ENCODE results near the gene HSPB3.
"Not testable (repeated sequence)": the region's sequence is repeated elsewhere in the genome, so short reads cannot be mapped to it uniquely, and the experiment has no call there.

HSPB3 gene

GRCh38 chr5:54471398-54471797 is 15.9 kb downstream of the HSPB3 start:
- TF ChIP-seq, protein P1, sequence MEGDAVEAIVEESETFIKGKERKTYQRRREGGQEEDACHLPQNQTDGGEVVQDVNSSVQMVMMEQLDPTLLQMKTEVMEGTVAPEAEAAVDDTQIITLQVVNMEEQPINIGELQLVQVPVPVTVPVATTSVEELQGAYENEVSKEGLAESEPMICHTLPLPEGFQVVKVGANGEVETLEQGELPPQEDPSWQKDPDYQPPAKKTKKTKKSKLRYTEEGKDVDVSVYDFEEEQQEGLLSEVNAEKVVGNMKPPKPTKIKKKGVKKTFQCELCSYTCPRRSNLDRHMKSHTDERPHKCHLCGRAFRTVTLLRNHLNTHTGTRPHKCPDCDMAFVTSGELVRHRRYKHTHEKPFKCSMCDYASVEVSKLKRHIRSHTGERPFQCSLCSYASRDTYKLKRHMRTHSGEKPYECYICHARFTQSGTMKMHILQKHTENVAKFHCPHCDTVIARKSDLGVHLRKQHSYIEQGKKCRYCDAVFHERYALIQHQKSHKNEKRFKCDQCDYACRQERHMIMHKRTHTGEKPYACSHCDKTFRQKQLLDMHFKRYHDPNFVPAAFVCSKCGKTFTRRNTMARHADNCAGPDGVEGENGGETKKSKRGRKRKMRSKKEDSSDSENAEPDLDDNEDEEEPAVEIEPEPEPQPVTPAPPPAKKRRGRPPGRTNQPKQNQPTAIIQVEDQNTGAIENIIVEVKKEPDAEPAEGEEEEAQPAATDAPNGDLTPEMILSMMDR (IDR thresholded peaks at IDR 0.05; ENCODE audit: extremely low read depth, missing control alignments): no peak
- no peak for DNase-seq (ENCODE audit: low spot score)

GRCh38 chr5:54476682-54477081 is 21.2 kb downstream of the HSPB3 start:
- DNase-seq (ENCODE audit: low spot score): no peak
- TF ChIP-seq, protein P1 (IDR thresholded peaks at IDR 0.05; ENCODE audit: extremely low read depth, missing control alignments): no peak

DNA sequence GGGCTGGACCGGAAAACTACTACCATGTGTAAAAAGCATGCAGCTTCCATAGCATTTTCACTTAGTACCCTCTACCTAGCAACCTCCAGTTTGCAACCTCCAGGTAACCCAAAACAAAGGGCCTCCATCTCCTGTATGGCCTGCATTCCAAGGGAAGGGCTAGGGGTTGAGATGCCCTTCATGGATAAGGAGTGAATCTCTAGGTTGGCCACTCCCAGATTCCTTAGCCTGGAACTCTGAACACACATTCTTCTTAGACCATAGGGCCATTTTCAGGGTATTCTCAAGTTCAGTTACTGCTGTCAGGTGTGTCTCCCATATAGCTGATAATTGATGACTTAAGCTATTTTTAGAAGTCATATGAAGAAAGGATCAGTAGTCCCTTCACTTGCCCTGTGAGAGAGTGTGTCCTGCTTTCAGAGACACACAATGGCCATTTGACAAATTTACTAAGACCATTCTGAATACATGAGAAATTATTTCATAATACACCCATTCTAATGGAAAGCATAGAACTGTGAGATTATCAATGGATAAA is 22.5 kb downstream of the HSPB3 start:
- no peak for DNase-seq (ENCODE audit: low spot score)
- TF ChIP-seq, protein P1 (IDR thresholded peaks at IDR 0.05; ENCODE audit: extremely low read depth, missing control alignments): no peak

DNA sequence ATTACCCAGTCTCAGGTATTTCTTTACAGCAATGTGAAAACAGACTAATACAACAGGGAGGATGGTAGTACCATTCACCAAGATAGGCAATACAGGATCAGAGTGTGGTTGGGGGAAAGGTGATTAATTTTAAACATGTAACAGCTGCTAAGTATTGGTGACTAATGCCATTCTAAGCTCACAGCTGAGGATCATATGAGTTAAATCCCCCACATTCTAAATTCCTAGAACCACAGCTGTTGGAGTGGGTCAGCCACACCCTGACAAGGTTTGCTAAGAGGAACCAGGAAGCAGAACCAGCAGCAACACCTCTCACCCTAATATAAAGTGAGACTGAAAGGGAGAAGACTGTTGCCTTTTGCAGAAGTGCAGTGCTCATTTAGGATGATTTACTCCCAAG is 24.8 kb downstream of the HSPB3 start:
- DNase-seq (ENCODE audit: low spot score): no peak
- TF ChIP-seq, protein P1 (IDR thresholded peaks at IDR 0.05; ENCODE audit: extremely low read depth, missing control alignments): no peak

GRCh38 chr5:54484219-54484894 is 28.9 kb downstream of the HSPB3 start:
- TF ChIP-seq, protein P1 (IDR thresholded peaks at IDR 0.05; ENCODE audit: extremely low read depth, missing control alignments): no peak
- no peak for DNase-seq (ENCODE audit: low spot score)

DNA sequence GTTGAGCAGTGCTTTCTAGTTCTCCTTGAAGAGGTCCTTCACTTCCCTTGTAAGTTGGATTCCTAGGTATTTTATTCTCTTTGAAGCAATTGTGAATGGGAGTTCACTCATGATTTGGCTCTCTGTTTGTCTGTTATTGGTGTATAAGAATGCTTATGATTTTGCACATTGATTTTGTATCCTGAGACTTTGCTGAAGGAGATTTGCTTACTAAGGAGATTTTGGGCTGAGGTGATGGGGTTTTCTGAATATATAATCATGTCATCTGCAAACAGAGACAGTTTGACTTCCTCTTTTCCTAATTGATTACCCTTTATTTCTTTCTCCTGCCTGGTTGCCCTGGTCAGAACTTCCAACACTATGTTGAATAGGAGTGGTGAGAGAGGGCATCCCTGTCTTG is 30.2 kb downstream of the HSPB3 start:
- DNase-seq (ENCODE audit: low spot score): not testable (repeated sequence)

- DNase-seq (ENCODE audit: low spot score): not testable (repeated sequence)
These were observed 34.1 kb downstream of the HSPB3 start for GRCh38 chr5:54489648-54489979.

DNA sequence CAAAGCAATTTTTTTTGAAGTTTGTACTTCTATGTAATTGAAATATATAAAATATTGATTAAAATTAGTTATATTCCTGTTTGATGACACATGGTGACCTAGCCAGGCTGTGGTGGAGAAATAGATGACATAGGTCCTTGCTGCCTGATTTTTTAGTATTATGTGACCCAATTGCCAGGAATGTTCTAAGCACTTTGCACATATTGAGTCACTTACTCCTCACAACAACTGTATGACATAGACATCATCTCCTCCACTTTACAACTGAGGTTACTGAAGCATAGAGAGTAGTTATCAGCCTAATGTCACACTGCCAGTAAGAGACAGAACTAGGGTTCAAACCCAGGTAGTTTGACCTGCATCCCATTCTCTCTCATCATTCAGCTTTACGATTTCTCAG is 35.8 kb downstream of the HSPB3 start:
- TF ChIP-seq, protein P1 (IDR thresholded peaks at IDR 0.05; ENCODE audit: extremely low read depth, missing control alignments): no peak
- DNase-seq (ENCODE audit: low spot score): no peak

All from GM20000 (cell line).